Measurements from ENCODE around the gene ZNF683.

ZNF683 gene

GRCh38 chr1:26350343-26350700 lies 22.2 kb downstream of the ZNF683 start:
- no peak overlapping the region for H3K4me3 ChIP-seq (ENCODE audit: low read depth, low read length)
- TF ChIP-seq POLR2A (IDR thresholded peaks at IDR 0.05; ENCODE audit: extremely low read depth, insufficient read length) = no peak
- TF ChIP-seq CTCF (IDR thresholded peaks at IDR 0.05; ENCODE audit: low read depth, low read length) = no peak
- no peak for TF ChIP-seq MYC (IDR thresholded peaks at IDR 0.05; ENCODE audit: low read depth, low read length)
- TF ChIP-seq MAX (IDR thresholded peaks at IDR 0.05; ENCODE audit: low read depth, low read length) = no peak
- no peak for DNase-seq (ENCODE audit: low read depth)

- no peak overlapping the region for H3K4me3 ChIP-seq (ENCODE audit: low read depth, low read length)
- TF ChIP-seq MAX (IDR thresholded peaks at IDR 0.05; ENCODE audit: low read depth, low read length) (no peak), CTCF (IDR thresholded peaks at IDR 0.05; ENCODE audit: low read depth, low read length) (no peak), POLR2A (IDR thresholded peaks at IDR 0.05; ENCODE audit: extremely low read depth, insufficient read length) (no peak), MYC (IDR thresholded peaks at IDR 0.05; ENCODE audit: low read depth, low read length) (no peak)
- DNase-seq (ENCODE audit: low read depth) = no peak
Observed at GRCh38 chr1:26349877-26350244, 22.7 kb downstream of the ZNF683 start.

- no peak for DNase-seq (ENCODE audit: low read depth)
Observed at GRCh38 chr1:26349188-26349876, 23.2 kb downstream of the ZNF683 start.

GRCh38 chr1:26346274-26347033 lies 26.1 kb downstream of the ZNF683 start:
- TF ChIP-seq MYC (IDR thresholded peaks at IDR 0.05; ENCODE audit: low read depth, low read length) (no peak), POLR2A (IDR thresholded peaks at IDR 0.05; ENCODE audit: extremely low read depth, insufficient read length) (no peak), MAX (IDR thresholded peaks at IDR 0.05; ENCODE audit: low read depth, low read length) (no peak), CTCF (IDR thresholded peaks at IDR 0.05; ENCODE audit: low read depth, low read length) (no peak)
- H3K4me3 ChIP-seq (ENCODE audit: low read depth, low read length) = no peak overlapping the region
- no peak for DNase-seq (ENCODE audit: low read depth)

More at GRCh38 chr1:26349188-26349876, 23.2 kb downstream of the ZNF683 start:
- no peak overlapping the region for H3K4me3 ChIP-seq (ENCODE audit: low read depth, low read length)
- no peak for TF ChIP-seq CTCF (IDR thresholded peaks at IDR 0.05; ENCODE audit: low read depth, low read length)

GRCh38 chr1:26345718-26346117 lies 26.8 kb downstream of the ZNF683 start:
- TF ChIP-seq POLR2A (IDR thresholded peaks at IDR 0.05; ENCODE audit: extremely low read depth, insufficient read length) (no peak), MAX (IDR thresholded peaks at IDR 0.05; ENCODE audit: low read depth, low read length) (no peak), MYC (IDR thresholded peaks at IDR 0.05; ENCODE audit: low read depth, low read length) (no peak), CTCF (IDR thresholded peaks at IDR 0.05; ENCODE audit: low read depth, low read length) (no peak)
- H3K4me3 ChIP-seq (ENCODE audit: low read depth, low read length) = no peak overlapping the region
- DNase-seq (ENCODE audit: low read depth) = no peak

Measured in NB4 (cell line).